ENCODE data around the gene SOCS1.

- no peak for TF ChIP-seq ZNF331 (CRISPR knock-in tag; IDR thresholded peaks at IDR 0.05; ENCODE audit: low read depth)
- no peak for TF ChIP-seq EZH2 (IDR thresholded peaks at IDR 0.05; ENCODE audit: low read depth, unreplicated experiment)
- no peak for TF ChIP-seq POLR2AphosphoS5 (IDR thresholded peaks at IDR 0.05; ENCODE audit: low read depth)
- no peak for TF ChIP-seq REST (IDR thresholded peaks at IDR 0.05; ENCODE audit: unreplicated experiment)
- no peak for TF ChIP-seq CTCF (conservative IDR thresholded peaks at IDR 0.05; ENCODE audit: low read depth in 2 of 2)
- TF ChIP-seq NANOG (IDR thresholded peaks at IDR 0.05; ENCODE audit: borderline replicate concordance), result no peak
These were observed 39.7 kb upstream of the SOCS1 start for GRCh38 chr16:11295672-11296071.
